A673 (cell line): ENCODE results near the gene TSPAN19. TPM values are rescaled to one million over a fixed set of nuclear protein-coding genes. Genes with fewer than 3 reads are reported as not detected.

Experiments used
- BruUV-seq: library from RNA; stranded (reverse); fragments of 400-500 nt; replicated peaks from 2 replicates; lab custom pipeline; 2021; lab: Mats Ljungman, UMichigan
- CTCF ChIA-PET: fragments of 300-600 bp; sonication (Branson Sonifier 250); formaldehyde crosslinking; loops from one replicate; lab custom pipeline; 2022; ENCODE audit warnings: antibody characterized with exemption; lab: Charles Lee
- POLR2A ChIA-PET: fragments of 300-600 bp; sonication (Branson Sonifier 250); formaldehyde crosslinking; loops from one replicate; lab custom pipeline; 2022; ENCODE audit warnings: antibody characterized with exemption; ENCODE audit not compliant: low non-redundant PET; lab: Charles Lee
- DNase-seq: peaks from one replicate; pipeline ENCODE4 v3.0.0-alpha.2; 2015; ENCODE audit warnings: low spot score
- H3K27ac ChIP-seq: fragments of 200-600 bp; sonication (generic); 2 replicates; pipeline ENCODE4 v1.5.1; 2016; ENCODE audit warnings: mixed run types, low read depth, mild to moderate bottlenecking, mixed read lengths, antibody characterized with exemption, low read length; ENCODE audit not compliant: poor library complexity, severe bottlenecking
- H3K27me3 ChIP-seq: fragments of 200-600 bp; sonication (generic); replicated peaks from 2 replicates; pipeline ENCODE4 v1.6.1; 2017; ENCODE audit warnings: mixed run types, low read depth, mild to moderate bottlenecking, mixed read lengths, antibody characterized with exemption, low read length; ENCODE audit not compliant: insufficient read depth, poor library complexity
- H3K36me3 ChIP-seq: fragments of 200-600 bp; sonication (generic); 2 replicates; pipeline ENCODE4 v1.6.1; 2016; ENCODE audit warnings: mixed run types, mild to moderate bottlenecking, mixed read lengths, antibody characterized with exemption, low read length; ENCODE audit not compliant: insufficient read depth, poor library complexity, severe bottlenecking
- H3K4me1 ChIP-seq: fragments of 200-600 bp; sonication (generic); 2 replicates; pipeline ENCODE4 v1.6.1; 2017; ENCODE audit warnings: mixed run types, mild to moderate bottlenecking, mixed read lengths, antibody characterized with exemption, low read length; ENCODE audit not compliant: insufficient read depth, poor library complexity, severe bottlenecking
- H3K4me3 ChIP-seq: fragments of 200-600 bp; sonication (generic); 2 replicates; pipeline ENCODE4 v1.5.1; 2016; ENCODE audit warnings: low read depth, mixed run types, mild to moderate bottlenecking, mixed read lengths, low read length; ENCODE audit not compliant: poor library complexity, severe bottlenecking
- H3K9me3 ChIP-seq: fragments of 200-600 bp; sonication (generic); 2 replicates; pipeline ENCODE4 v1.6.1; 2016; ENCODE audit warnings: mixed run types, low read depth, mild to moderate bottlenecking, mixed read lengths, antibody characterized with exemption, low read length; ENCODE audit not compliant: poor library complexity, severe bottlenecking
- EZH2 ChIP-seq: fragments of 200-600 bp; sonication (generic); IDR thresholded peaks from 2 replicates; pipeline ENCODE4 v1.6.1; 2017; ENCODE audit warnings: borderline replicate concordance, low read depth, mild to moderate bottlenecking, mixed read lengths, antibody characterized with exemption, low read length; ENCODE audit not compliant: poor library complexity, severe bottlenecking
- intact Hi-C: fragments of 100-400 bp; cut with micrococcal nuclease; formaldehyde crosslinking; loops from one replicate; pipeline ENCODE4 v1.10.0; 2022; ENCODE audit not compliant: unreplicated experiment
- total RNA-seq: library from RNA; stranded (reverse); gene quantifications from 2 replicates; pipeline ENCODE4 v1.2.3, GENCODE V29; 2021
- TF ChIP-seq, protein P1 (sequence below): fragments of 300-800, 200-600 bp; sonication (generic); conservative IDR thresholded peaks from 2 replicates; pipeline ENCODE4 v1.5.1; 2017; ENCODE audit warnings: low read depth, mild to moderate bottlenecking, antibody characterized with exemption, low read length, moderate library complexity, mixed read lengths

TSPAN19 gene
- total RNA-seq, 1 experiment from 2014 or later: not detected

GRCh38 chr12:85002778-85003296, 33.2 kb downstream of the TSPAN19 start:
- Histone ChIP-seq H3K4me1 (no peaks in the 10 kb centered on the region), H3K27me3 (no peaks in the 10 kb centered on the region), H3K27ac (no peak overlapping the region), H3K4me3 (no peak overlapping the region), H3K9me3 (no peaks in the 10 kb centered on the region), H3K36me3 (no peaks in the 10 kb centered on the region)
- BruUV-seq: no TSS peak
- intact Hi-C loops: no loop called here
- ChIA-PET POLR2A (no interaction called here), CTCF (no interaction called here)
- TF ChIP-seq, protein P1, sequence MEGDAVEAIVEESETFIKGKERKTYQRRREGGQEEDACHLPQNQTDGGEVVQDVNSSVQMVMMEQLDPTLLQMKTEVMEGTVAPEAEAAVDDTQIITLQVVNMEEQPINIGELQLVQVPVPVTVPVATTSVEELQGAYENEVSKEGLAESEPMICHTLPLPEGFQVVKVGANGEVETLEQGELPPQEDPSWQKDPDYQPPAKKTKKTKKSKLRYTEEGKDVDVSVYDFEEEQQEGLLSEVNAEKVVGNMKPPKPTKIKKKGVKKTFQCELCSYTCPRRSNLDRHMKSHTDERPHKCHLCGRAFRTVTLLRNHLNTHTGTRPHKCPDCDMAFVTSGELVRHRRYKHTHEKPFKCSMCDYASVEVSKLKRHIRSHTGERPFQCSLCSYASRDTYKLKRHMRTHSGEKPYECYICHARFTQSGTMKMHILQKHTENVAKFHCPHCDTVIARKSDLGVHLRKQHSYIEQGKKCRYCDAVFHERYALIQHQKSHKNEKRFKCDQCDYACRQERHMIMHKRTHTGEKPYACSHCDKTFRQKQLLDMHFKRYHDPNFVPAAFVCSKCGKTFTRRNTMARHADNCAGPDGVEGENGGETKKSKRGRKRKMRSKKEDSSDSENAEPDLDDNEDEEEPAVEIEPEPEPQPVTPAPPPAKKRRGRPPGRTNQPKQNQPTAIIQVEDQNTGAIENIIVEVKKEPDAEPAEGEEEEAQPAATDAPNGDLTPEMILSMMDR: no peak
- TF ChIP-seq EZH2: no peak
- DNase-seq: no peak

- Histone ChIP-seq H3K9me3 (no peaks in the 10 kb centered on the region), H3K4me3 (no peak overlapping the region), H3K4me1 (no peaks in the 10 kb centered on the region), H3K36me3 (no peaks in the 10 kb centered on the region), H3K27ac (no peak overlapping the region), H3K27me3 (no peaks in the 10 kb centered on the region)
- ChIA-PET CTCF (no interaction called here), POLR2A (no interaction called here)
- no TSS peak for BruUV-seq
- DNase-seq: no peak
- intact Hi-C loops: no loop called here
- no peak for TF ChIP-seq EZH2
- TF ChIP-seq, protein P1: no peak
Observed at GRCh38 chr12:85000729-85001128, 35.3 kb downstream of the TSPAN19 start.

DNA sequence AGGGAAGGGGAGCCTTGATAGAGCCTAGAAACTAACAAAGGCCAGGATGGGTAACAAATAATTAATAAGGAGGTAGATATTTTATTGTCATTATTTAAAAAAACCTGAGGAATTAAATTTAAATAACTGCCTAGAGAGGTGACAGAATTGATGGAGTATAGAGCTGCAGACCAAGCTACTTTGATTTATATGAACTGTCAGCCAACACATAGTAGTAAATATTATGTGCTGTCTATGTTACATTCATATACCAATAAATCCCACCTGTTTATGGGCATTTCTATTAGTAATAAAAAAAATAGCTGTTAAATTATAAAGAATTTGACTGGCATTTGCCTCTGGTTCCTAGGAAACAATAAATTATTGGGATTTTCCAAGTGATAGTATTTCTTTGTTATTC, 37.7 kb downstream of the TSPAN19 start:
- Histone ChIP-seq H3K9me3 (no peaks in the 10 kb centered on the region), H3K36me3 (no peaks in the 10 kb centered on the region), H3K27me3 (no peaks in the 10 kb centered on the region), H3K4me1 (peaks cover 10% of the 10 kb centered on the region), H3K27ac (no peak overlapping the region), H3K4me3 (no peak overlapping the region)
- POLR2A ChIA-PET: no interaction called here
- no TSS peak for BruUV-seq
- intact Hi-C loops: no loop called here
- CTCF ChIA-PET: no interaction called here
- TF ChIP-seq EZH2: no peak
- TF ChIP-seq, protein P1: no peak
- DNase-seq: no peak
